Jurkat, Clone E6-1 (cell line): ENCODE results near the gene GLB1L3.
"Not testable (repeated sequence)": the region's sequence is repeated elsewhere in the genome, so short reads cannot be mapped to it uniquely, and the experiment has no call there.

Experiments used
- DNase-seq: peaks from one replicate; pipeline ENCODE4 v3.0.0-alpha.2; 2011; ENCODE audit warnings: low read depth, low spot score
- H3K4me3 ChIP-seq: 2 replicates; pipeline ENCODE4 v1.5.1; 2011; ENCODE audit warnings: mild to moderate bottlenecking, low read length, control low read depth, moderate library complexity

GLB1L3 gene

DNA sequence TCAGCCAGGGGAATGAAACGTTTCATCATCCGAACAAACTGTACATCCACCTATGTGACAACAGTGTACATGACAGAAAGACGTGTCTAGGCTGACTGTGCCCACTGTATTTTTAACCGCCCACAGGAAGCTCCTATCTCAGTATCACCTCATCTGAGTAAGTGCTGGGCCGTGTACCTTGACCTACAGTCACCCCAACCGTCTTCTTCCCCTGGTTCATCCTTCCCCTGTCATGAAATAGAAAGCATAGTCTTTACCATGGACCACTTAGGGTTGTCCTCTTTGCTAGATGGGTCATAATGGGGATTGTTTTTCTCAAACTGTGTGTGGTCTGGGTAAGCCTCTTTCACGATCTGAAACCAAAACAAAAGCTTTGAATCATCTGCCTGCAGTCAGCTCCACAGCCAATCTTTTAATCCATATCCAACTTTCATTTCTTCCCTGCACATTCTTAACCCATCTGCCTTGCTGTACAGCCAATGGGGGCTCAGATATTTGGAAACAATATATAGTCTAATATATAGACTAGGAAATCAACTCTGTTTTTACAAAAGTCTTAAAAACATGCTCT lies 27.2 kb upstream of the GLB1L3 start:
- no peak overlapping the region for H3K4me3 ChIP-seq

DNA sequence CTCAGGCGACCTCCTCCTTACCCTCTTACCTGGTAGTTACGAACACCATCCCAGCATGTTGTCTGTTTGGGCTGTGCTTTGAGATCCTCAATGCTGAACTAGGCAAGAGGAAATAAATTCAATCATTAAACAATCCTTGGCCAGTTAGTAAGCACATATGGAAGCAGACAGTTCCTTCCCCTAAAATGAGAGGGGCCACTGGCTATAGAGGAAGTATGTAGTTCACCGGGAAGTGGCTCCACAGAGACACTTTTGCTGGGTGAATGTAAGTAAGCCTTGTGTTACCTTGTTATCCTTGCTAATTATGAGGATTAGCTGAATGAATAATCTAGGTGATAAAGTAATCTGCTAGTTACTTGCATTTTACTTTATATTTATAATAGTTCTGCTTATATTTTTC lies 25.9 kb upstream of the GLB1L3 start:
- H3K4me3 ChIP-seq, result no peak overlapping the region
- DNase-seq, result no peak

More for the DNA sequence above, 27.2 kb upstream of the GLB1L3 start:
- DNase-seq, result no peak

DNA sequence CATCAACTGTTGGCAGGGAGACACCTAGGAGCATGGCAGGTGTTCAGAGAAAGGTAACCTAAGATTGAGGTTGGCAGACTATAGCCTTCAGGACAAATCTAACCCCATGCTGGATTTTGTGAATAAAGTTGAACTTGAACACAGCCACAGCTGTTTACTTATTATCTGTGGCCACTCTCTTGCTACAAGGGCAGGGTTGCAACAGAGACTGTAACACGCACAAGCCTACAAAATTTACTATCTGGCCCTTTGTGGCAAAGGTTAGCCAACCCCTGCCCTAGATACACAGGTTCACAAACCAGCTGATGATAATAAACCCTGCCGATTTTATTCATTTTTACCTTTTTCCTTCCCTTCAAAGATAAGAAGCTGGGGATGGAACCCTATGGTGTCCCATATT lies 25.5 kb upstream of the GLB1L3 start:
- H3K4me3 ChIP-seq, result no peak overlapping the region
- no peak for DNase-seq

DNA sequence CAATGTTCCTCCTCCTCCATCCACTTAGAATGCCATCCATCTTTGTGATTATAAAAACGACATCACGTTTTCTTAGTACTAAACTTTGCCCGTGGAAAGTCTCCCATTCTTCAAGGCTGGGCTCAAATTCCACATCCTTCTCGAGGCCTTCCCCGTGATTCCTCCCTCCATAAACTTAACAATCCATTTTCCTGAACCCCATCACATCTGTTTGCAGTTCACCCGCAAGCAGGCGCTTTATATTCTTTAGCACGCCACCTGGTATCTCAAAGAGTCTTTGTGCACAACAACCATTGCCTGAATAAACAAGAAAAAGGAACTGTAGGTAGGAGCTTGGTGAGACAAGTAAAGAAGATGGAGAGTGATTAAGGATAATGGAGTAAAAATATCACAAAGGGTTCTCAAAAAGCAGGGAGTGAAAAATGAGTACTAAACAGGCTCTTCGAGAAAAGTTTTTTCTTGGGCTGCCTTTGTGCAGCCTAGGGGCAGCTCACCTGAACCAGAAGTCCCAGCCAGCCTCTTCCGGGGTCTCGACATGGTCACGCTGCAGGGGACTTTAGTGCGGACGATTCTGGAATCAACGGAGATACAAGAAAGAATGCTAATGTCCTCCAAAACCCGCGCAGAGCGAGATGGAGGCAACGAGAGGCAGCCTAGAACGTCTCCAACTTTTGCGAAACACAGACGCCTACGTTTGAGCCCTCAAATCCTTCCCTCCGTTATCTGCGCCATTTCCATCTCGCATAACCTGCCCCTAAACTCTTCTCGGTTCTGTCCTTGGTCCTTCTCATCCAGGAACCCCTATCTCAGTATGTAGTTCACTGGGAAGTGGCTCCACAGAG lies 23.6 kb upstream of the GLB1L3 start:
- H3K4me3 ChIP-seq, result peak overlapping the region; percentile 84
- no peak for DNase-seq

DNA sequence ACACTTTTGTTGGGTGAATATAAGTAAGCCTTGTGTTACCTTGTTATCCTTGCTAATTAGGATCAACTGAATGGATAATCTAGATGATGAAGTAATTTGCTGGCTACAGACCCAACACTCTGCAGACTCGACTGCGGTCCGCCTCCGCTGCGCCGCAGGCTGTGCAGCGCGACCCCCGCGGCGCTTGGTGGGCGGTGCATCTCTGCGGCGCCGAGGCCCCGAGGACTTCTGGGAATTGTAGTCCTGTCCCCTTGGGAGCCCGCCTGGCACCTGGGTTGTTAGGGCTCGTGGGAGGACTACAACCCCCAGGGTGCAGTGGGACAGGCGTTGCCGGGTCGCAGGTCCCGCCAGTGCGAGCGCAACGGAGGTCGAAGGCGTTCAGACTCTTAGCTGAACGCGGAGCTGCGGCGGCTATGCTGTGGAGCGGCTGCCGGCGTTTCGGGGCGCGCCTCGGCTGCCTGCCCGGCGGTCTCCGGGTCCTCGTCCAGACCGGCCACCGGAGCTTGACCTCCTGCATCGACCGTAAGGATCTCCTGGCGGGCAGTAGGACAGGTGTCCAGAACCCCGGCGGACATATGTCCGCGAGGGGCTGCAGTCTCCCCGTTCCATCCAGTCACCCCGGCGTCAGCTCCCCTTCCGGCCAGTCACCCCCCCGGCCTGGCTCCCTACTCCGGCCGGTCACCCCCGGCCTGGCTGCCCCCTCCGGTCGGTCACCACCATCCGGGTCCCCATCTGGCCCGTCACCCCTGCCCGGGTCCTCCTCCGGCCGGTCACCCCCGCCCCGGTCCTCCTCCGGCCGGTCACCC lies 22.8 kb upstream of the GLB1L3 start, which contains the start of the genes ACAD8 and THYN1:
TSS of gene ACAD8 (plus strand) at position 381 of the 806 bp plus-strand sequence. CDS start at position 414, 33 bp downstream.
TSS of gene THYN1 (minus strand) at position 165 of the 806 bp plus-strand sequence. CDS start 470 bp downstream, outside the sequence.
- H3K4me3 ChIP-seq, result peak within 1 kb of the TSS; percentile 84
- DNase-seq, result peak; percentile 98

DNA sequence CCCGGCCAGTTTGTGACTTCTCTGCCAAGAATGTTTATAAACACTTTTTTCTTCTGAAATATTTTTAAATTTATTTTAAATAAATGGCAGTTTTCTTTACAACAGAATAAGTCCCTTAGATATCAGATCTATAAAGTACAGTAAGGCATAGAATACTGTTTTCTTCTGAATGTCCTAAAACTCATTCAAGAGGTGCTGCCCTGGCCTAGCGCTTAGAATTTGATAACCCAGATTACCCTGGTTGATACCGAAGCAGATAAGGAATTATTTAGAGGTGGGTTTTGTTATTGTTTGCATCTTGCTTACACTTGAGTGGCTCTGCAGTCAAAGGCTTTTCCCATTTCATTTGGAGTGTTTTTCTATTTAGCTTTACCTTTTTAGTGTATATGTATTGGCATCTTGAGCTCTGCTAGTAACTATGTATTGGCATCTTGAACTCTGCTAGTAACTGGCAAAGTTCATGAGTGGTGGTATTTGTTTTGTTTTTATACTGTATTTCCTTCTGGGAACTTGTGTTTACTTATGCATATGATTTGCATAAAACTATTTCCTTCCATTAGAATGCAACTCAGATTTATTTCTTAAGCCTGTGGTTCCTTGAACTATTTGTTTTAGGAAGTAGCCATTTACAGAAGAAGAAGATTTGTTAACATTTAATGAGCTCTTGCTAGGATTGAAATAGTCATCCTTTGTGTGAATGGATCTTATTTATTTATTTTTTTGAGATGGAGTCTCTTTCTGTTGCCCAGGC lies 21.6 kb upstream of the GLB1L3 start:
- H3K4me3 ChIP-seq, result peak overlapping the region; percentile 84
- no peak for DNase-seq

DNA sequence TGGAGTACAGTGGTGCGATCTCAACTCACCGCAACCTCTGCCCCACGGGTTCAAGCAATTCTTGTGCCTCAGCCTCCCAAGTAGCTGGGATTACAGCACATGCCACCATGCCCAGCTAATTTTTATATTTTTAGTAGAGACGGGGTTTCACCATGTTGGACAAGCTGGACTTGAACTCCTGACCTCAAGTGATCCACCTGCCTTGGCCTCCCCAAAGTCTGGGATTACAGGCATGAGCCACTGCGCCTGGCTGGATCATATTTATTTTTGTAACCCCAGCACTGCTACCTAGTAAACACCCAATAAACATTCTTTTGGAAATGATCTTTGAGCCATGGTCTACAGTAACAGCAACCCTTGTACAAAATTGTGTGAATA lies 21.0 kb upstream of the GLB1L3 start:
- not testable (repeated sequence) for H3K4me3 ChIP-seq, DNase-seq

DNA sequence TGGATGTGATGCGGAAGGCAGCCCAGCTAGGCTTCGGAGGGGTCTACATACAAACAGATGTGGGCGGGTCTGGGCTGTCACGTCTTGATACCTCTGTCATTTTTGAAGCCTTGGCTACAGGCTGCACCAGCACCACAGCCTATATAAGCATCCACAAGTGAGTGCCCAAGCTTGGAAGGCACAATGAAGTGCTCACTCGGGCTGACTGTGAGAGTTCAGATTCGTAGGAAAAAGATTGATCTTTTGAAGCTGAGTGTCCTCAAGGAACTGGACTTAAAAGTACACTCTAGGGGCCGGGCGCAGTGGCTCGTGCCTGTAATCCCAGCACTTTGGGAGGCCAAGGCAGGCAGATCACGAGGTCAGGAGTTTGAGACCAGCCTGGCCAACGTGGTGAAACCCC lies 19.1 kb upstream of the GLB1L3 start:
- H3K4me3 ChIP-seq, result no peak overlapping the region
- DNase-seq, result no peak

DNA sequence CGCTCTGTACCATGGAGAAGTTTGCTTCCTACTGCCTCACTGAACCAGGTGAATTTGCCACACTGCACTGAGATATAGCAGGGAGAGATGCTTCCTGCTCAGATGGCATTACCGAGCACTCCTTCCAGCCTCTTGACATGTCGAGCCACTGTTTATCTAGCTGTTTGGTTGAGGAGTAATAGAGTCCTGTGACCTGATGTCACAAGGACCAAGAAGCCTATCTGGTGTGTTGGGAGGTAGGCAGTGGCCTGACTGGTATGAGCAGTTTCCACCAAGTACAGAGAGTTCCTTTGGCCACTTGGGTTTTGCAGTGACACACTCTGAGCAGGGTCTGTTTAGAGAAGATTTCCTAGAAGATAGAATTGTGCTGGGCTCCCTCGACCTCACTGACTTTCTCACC lies 17.6 kb upstream of the GLB1L3 start:
- no peak for DNase-seq
- no peak overlapping the region for H3K4me3 ChIP-seq

DNA sequence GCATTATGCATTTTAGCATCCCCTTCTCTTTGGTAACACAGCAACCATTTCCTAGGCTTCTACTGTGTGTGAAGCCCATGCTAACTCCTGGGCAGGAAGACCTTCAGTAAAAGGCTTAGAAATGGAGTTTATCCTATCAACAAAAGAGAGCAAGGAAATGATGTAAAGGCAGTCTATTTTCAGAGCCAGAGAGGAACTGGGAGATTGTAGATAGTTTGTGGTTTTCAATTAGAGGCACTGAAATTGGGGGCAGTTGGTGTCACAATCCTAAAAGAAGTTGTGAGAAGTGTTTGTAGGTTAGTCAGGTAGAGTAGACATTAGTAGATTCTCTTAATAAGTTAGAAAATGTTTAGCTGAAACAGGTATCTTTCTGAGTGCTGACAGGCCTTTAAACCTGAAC lies 15.7 kb upstream of the GLB1L3 start:
- peak; percentile 72 for DNase-seq
- H3K4me3 ChIP-seq, result peak overlapping the region; percentile 3

DNA sequence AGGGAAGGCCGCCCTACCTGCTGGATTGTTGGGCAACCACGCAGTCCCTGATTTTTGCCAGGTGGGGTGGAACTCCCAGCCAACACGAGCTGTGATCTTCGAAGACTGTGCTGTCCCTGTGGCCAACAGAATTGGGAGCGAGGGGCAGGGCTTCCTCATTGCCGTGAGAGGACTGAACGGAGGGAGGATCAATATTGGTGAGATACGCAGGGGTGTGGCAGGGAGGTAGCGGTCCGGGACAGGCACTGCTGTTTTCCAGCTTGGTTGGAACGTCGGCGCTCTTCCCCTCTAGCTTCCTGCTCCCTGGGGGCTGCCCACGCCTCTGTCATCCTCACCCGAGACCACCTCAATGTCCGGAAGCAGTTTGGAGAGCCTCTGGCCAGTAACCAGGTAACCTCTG lies 15.2 kb upstream of the GLB1L3 start:
- no peak for DNase-seq
- H3K4me3 ChIP-seq, result no peak overlapping the region

DNA sequence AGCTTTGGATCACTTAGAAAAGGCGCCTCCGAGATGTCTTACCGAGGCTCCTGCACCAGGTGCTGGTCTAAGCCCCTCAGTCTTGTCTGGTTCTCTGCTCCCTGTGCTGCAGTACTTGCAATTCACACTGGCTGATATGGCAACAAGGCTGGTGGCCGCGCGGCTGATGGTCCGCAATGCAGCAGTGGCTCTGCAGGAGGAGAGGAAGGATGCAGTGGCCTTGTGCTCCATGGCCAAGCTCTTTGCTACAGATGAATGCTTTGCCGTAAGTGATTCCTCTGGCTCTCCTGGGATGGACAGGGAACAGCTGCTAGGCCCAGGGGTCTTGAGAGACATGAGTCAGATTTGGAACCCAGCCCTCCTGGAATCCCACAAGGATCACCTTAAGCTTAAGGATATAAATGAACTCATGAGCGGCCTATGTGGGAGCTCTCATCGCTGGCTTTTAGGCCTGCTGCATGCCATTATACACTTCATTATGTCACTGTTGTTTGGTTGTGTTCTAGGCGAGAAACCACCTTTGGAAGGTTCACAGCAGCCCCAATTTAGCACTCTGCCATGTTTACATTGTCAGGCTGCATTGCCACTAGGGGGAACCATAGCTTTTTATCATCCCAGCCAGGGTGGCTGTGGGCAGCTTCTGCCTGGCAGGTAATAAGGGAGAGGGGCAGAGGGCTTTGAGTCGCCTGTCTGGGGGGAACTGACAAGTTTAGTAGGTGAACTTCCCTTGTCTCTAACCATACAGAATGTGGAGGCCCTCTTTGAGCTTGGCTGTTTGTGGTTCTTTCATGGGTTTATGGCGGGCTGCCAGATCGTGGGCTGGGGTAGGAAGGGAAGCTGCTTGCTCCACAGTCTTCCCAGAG lies 14.3 kb upstream of the GLB1L3 start:
- peak; percentile 76 for DNase-seq
- H3K4me3 ChIP-seq, result no peak overlapping the region; the same call in 1 of the 2 replicates

DNA sequence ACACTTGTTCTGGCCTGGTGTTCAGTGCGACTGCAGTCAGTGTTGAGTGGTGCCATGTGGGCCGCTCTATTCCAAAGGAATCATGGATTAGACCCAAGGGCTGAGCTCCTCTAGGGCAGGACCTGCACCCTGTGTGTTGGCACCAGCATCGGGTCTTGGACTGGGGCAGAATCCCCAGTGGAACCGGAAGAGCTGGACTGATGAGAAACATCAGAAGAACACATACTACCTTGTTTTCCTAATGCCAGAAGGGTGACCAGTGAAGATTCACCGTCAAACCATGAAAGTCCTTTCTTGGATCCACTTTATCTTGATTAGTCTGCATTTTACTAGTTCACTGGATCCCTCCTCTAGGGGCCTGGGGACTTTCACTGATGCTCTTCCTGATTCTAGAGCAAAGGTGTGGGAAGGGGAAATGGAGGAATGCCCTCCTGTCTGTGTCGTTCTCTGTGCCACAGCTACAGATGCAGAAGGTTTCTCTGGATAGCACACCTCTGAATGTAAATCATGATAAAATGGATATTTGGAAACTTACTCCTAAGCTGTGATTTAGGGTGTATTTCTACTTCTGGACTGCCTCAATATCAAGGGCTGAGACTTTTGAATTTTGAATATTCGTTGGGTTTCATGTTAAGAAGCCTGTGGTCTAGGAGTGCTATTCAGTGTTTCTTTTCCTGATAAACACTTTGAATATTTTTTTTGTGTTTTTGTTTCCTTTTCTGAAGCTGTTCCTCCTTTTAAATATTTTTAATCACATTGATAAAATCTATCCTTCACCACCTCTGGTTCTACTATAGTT lies 11.0 kb upstream of the GLB1L3 start:
- DNase-seq, result no peak
- no peak overlapping the region for H3K4me3 ChIP-seq

DNA sequence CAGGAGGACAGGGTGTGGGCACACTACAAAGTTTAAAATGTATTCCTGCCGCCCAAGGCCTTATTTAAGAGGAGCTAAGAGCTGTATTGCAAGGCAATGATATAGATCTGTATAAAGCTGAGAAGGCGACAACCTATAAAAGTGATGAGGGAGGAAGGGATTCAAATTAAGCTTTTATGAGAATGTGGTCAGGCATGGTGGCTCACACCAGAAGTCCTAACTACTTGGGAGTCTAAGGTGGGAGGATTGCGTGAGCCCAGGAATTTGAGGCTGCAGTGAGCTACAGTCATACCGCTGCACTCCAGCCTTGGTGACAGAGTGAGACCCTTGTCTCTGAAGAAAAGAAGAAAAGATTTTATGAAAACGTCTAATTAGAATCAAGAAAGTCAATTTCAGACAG lies 9.7 kb upstream of the GLB1L3 start:
- no peak for DNase-seq
- no peak overlapping the region for H3K4me3 ChIP-seq

DNA sequence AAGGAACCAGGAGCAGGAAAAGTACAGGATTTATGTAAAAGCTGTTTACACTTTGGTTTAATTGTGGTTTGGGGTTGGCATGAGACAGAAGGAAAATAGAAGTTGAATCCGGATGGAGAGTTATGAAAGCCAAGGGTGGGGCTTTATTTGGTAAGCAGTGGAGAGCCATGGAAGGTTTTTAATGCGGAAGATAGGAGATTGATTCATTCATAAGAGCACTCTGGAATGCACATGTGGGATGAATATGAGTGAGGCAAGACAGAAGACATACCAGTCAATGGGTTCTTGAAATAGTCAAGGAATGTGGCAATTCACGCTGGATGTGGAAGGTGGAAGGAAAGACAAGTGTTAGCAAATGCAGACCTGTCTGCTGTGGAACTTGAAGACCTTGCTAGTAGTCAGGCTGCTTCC lies 9.3 kb upstream of the GLB1L3 start:
- no peak overlapping the region for H3K4me3 ChIP-seq
- DNase-seq, result no peak

DNA sequence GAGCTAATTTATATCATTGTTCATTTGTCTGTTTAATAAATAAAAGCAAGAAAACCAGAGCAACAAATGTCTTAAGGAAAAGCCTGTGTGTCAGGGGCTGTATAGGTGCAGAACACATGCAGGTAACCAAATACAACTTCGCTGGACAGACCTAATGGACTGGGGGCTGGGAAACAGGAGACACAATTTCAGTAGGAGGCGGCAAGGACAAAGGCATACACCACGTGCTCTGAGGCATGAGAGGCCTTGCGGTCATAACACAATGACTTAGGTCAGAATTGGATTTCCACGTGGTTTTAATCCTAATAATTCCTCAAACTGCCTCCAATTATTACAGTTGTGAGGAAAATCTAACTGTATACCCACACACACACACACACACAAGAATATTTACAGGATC lies 8.7 kb upstream of the GLB1L3 start:
- no peak for DNase-seq
- H3K4me3 ChIP-seq, result no peak overlapping the region

DNA sequence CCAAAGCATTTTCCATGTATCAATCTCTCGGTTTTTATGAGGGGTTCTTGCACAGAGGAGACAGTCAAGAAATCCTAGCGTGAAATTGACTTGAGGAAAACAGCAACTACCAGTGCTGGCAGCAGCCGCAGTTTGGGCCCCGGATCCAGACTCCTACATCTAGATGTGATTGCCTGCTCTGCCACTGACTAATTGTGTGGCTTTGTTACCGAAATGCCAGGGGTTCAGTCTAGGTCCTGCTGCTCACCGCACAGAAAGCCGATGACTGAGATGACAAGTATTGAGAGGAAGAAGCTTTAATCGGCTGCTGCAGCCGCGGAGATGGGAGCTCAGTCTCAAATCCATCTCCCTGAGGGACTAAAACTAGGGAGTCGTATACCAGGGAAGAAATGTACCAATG lies 8.2 kb upstream of the GLB1L3 start:
- no peak overlapping the region for H3K4me3 ChIP-seq
- no peak for DNase-seq
